Uterus (tissue), 4 donors: Measurements from ENCODE around the gene BAHCC1. TPM values are rescaled to one million over a fixed set of nuclear protein-coding genes. Genes with fewer than 3 reads are reported as not detected.

Experiments used
- DNase-seq, 2 donors: peaks; one replicate each; pipeline ENCODE4 v3.0.0-alpha.2; 2019 to 2020
- H3K27ac ChIP-seq, 2 donors: fragments of 200-600 bp; sonication (generic); 1 replicate in 1 of 2; 2 replicates in 1 of 2; pipeline ENCODE4 v1.5.1; 2016 to 2018
- H3K27me3 ChIP-seq, 2 donors: fragments of 200-600 bp; sonication (generic); one replicate each; pipeline ENCODE4 v1.5.1; 2018 to 2019; ENCODE audit warnings: control low read depth in 1 of 2
- H3K36me3 ChIP-seq, 2 donors: fragments of 200-600 bp; sonication (generic); one replicate each; pipeline ENCODE4 v1.5.1; 2019; ENCODE audit warnings: control low read depth in 1 of 2
- H3K4me1 ChIP-seq, 2 donors: fragments of 200-600 bp; sonication (generic); one replicate each; pipeline ENCODE4 v1.5.1; 2018 to 2019; ENCODE audit warnings: control low read depth in 1 of 2
- H3K4me3 ChIP-seq, 2 donors: fragments of 200-600 bp; sonication (generic); 1 replicate in 1 of 2; 2 replicates in 1 of 2; pipeline ENCODE4 v1.5.1; 2018 to 2019; ENCODE audit warnings: mild to moderate bottlenecking in 1 of 2
- H3K9me3 ChIP-seq, 2 donors: fragments of 200-600 bp; sonication (generic); one replicate each; pipeline ENCODE4 v1.5.1; 2019; ENCODE audit warnings: control low read depth in 1 of 2
- POLR2A ChIP-seq, 2 donors: fragments of 450-650 bp; IDR thresholded peaks; one replicate each; pipeline ENCODE4 v1.6.1; 2016; ENCODE audit warnings: antibody characterized with exemption in 2 of 2, mild to moderate bottlenecking in 1 of 2, moderate library complexity in 1 of 2
- intact Hi-C: fragments of 100-400 bp; cut with DNase I; formaldehyde crosslinking; loops from one replicate; pipeline ENCODE4 v1.15.1; 2023; ENCODE audit warnings: low total_unique reads
- total RNA-seq, 4 donors: library from RNA; depleted of rRNA in 3 of 4; stranded (reverse); fragments of >200 nt in 3 of 4; gene quantifications; one replicate each; pipeline versions ENCODE4 v1.1.0 to v1.2.4, GENCODE V29; 2014 to 2023
- TF ChIP-seq, protein P1 (sequence below), 4 experiments: fragments of 200-600 bp in 2 of 4; fragments of 450-650 bp in 2 of 4; sonication (generic) in 2 of 4; IDR thresholded peaks; one replicate each; pipeline ENCODE4 v1.5.1; 2016 to 2019; ENCODE audit warnings: antibody characterized with exemption in 4 of 4, mild to moderate bottlenecking in 2 of 4, moderate library complexity in 1 of 4
- donor health status: DM: yes; HTN: yes; CAD: no.

The BAHCC1 gene
- total RNA-seq, 4 donors from 2014 or later: 1.5 to 34.1 (median 8.5) TPM

DNA sequence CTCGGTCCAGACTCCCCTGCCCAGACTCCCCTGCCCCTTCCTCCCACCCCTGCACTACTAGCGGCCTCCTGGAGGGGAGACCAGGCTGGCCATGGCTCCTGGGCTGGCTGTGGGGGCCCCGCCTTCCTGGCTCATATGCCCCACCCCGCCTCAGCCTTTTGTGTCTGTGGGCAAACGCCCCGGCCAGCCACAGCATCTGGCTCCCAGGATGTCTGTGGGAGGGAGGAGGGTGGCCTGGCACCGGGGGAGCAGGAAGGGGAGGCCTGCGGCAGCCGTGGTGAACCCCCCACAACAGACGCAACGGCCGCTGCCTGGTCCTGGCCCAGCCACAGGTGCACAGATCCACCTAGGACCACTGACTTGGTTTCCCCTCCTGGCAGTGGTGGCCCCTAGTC, 32.9 kb downstream of the BAHCC1 start:
- Histone ChIP-seq H3K9me3 (no peaks in the 10 kb centered on the region), H3K27ac (no peak overlapping the region), H3K4me1 (peaks cover 7 to 30% of the 10 kb centered on the region in 2 donors), H3K36me3 (no peaks in the 10 kb centered on the region), H3K4me3 (no peak overlapping the region), H3K27me3 (no peaks in the 10 kb centered on the region)
- TF ChIP-seq, protein P1, sequence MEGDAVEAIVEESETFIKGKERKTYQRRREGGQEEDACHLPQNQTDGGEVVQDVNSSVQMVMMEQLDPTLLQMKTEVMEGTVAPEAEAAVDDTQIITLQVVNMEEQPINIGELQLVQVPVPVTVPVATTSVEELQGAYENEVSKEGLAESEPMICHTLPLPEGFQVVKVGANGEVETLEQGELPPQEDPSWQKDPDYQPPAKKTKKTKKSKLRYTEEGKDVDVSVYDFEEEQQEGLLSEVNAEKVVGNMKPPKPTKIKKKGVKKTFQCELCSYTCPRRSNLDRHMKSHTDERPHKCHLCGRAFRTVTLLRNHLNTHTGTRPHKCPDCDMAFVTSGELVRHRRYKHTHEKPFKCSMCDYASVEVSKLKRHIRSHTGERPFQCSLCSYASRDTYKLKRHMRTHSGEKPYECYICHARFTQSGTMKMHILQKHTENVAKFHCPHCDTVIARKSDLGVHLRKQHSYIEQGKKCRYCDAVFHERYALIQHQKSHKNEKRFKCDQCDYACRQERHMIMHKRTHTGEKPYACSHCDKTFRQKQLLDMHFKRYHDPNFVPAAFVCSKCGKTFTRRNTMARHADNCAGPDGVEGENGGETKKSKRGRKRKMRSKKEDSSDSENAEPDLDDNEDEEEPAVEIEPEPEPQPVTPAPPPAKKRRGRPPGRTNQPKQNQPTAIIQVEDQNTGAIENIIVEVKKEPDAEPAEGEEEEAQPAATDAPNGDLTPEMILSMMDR (IDR thresholded peaks at IDR 0.05): no peak
- TF ChIP-seq POLR2A (IDR thresholded peaks at IDR 0.05): no peak
- intact Hi-C loops: no loop called here
- DNase-seq: no peak

DNA sequence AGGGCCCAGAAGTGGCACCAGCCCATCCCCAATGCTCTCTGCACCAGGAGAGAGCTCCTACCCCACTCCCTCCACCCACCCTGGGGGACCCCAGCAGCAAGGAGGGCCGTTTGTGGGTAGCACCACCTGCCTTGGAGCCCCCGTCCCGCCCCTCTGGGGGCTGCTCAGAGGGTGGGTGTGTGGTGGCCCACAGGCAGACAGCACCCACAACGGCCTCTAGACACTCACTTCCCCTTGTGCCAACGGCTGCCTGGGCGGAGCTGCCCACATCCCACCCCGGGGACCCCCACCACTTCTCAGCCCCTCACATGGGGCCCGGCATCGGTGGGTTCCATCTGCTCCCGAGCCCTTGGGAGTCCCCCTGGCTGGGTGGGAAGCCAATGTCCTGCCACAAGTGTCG, 33.3 kb downstream of the BAHCC1 start:
- TF ChIP-seq POLR2A (IDR thresholded peaks at IDR 0.05): no peak
- TF ChIP-seq, protein P1 (IDR thresholded peaks at IDR 0.05): no peak
- no peaks in the 10 kb centered on the region for H3K27me3 ChIP-seq
- peaks cover 7 to 28% of the 10 kb centered on the region in 2 donors for H3K4me1 ChIP-seq
- intact Hi-C loops: no loop called here
- H3K4me3 ChIP-seq: no peak overlapping the region
- DNase-seq: no peak
- H3K27ac ChIP-seq: no peak overlapping the region
- no peaks in the 10 kb centered on the region for H3K36me3 ChIP-seq
- H3K9me3 ChIP-seq: no peaks in the 10 kb centered on the region

DNA sequence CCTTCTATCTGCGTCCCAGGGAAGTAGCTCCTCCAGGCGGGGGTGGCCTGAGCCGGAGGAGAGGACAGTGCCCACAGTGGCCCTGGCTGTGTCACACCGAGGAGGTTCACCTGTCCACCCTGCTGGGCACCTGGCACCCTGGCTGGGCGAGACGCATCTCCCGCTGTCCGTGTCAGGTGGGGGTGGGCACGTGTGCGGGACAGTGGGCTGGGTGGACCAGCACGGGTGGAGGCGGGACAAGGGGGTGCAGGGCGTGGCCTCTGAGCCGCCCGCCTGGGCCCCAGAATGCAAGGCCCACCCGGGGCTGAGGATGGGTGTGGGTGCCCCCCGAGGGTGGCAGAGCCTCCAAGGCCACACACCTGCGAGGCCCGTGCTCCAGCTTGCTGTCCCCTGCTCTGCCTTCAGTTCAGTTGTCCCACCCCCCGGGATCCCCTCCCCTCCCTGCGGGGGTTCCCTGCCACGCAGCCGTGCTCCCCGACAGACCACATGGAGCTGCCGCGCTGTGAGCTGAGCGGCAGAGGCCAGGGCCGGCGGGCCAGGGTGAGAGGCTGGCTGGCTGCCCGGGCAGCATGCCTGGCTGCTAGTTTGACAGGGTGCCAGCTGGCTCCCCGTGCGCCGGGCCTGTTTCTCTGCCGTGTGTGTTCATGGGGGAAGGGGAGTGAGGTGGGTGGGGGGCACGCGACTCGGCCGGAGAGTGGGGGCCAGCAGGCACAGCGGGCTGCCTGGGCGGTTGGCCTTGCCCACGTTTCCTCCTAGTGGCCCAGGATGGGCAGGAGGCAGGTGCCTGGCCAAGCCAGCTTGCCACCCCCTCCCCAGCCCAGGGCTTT, 33.9 kb downstream of the BAHCC1 start:
- Histone ChIP-seq H3K36me3 (no peaks in the 10 kb centered on the region), H3K4me3 (no peak overlapping the region), H3K4me1 (peaks cover 7 to 25% of the 10 kb centered on the region in 2 donors), H3K9me3 (no peaks in the 10 kb centered on the region), H3K27ac (peak overlapping the region in 1 of 2 donors; percentile 17), H3K27me3 (no peaks in the 10 kb centered on the region)
- DNase-seq: peak; percentile 78 to 88
- TF ChIP-seq POLR2A (IDR thresholded peaks at IDR 0.05): no peak
- TF ChIP-seq, protein P1 (IDR thresholded peaks at IDR 0.05): no peak
- intact Hi-C loops: no loop called here

DNA sequence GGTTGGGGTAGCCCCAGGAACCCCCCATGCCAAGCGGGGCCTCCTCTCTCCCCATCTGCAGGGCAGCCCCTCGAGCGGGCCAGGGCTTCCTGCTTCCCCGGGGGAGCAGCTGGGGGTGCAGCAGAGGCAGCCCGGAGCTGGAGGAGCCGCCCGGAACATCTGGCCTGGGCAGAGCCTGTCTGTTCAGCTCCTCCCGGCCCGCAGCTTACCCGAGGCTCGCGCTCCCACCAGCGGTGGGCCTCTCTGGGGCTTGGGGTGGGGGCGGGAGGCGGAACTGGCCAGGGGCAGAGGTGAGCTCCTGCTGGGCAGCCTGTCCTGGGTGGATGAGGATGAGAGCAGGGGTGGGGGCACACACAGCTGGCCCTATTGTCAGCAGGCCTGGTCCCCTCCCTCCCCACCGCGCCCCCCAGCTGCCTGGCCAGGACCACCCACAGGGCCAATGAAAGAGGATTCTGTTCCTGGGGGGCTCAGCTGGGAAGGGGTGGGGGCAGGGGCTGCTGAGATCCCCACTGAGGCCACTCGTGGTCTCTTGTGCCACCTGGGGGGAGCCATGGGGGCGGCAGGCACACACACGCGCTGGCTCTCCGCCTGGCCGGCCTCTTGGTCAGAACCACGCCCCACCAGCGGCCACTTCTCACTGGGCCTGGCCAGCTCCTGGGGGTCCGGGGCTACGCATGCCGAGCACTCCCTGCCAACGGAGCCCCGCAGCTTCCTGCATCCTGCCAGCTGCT, 34.7 kb downstream of the BAHCC1 start:
- peak; percentile 52 to 64 for DNase-seq
- Histone ChIP-seq H3K27ac (peak overlapping the region in 1 of 2 donors; percentile 17), H3K27me3 (no peaks in the 10 kb centered on the region), H3K4me1 (peaks cover 7 to 26% of the 10 kb centered on the region in 2 donors), H3K4me3 (peak overlapping the region in 1 of 2 donors; percentile 0), H3K36me3 (no peaks in the 10 kb centered on the region), H3K9me3 (no peaks in the 10 kb centered on the region)
- TF ChIP-seq POLR2A (IDR thresholded peaks at IDR 0.05): no peak
- TF ChIP-seq, protein P1 (IDR thresholded peaks at IDR 0.05): peak in 3 of 4 experiments; percentile 14 to 41 (median 25)
- intact Hi-C loops: no loop called here
